GM19328 (cell line): ENCODE results near the gene AMOTL1.

ENCODE experiments used
- ATAC-seq: cut with Tn5 transposase; IDR thresholded peaks from one replicate; pipeline ENCODE4 v1.9.1; 2021; ENCODE audit warnings: mild to moderate bottlenecking, moderate library complexity; ENCODE audit not compliant: unreplicated experiment

Gene AMOTL1

GRCh38 chr11:94814272-94814976 lies 46.3 kb downstream of the AMOTL1 start:
- ATAC-seq: no peak

DNA sequence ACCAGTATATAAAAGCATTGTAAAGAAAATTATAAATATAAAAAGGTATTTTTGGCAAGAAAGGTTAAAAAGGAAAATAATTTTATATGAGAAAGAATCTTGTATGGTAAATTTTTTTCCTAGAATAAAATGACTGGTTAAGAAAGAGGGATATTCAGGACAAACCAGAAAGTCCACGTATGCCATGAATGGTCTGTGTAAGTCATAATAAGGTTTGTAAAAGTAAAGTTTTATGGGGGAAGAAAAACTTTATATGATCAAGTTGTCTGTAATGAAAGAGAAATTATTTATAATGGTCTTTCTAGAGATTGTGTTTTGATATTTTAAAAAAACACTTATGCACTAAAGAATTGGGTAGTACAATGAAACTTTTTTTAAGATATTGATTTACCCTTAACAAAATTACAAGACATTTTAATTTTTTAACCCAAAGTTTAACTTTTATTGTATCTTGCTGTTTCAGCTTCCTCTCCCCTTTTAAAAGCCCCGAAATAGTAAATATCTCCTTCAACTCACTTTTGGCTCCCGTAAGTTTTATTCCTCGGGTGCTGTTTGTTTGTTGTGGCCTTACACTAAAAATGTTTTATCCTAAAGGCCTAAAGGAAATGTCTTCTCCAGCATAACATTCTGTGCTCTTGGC lies 47.7 kb downstream of the AMOTL1 start:
- no peak for ATAC-seq

DNA sequence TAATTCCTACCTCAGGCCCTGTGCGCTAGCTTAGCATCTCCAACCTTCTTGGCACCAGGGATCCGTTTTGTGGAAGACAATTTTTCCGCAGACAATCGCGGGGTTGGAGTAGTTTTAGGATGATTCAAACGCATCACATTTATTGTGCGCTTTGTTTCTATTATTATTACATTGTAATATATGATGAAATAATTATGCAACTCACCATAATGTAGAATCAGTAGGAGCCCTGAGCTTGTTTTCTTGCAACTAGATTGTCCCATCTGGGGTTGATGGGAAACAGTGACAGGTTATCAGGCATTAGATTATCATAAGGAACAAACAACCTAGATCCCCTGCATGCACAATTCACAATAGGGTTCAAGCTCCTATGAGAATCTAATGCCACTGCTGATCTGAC lies 52.3 kb downstream of the AMOTL1 start:
- ATAC-seq: no peak

- ATAC-seq: no peak
These were observed 53.3 kb downstream of the AMOTL1 start for GRCh38 chr11:94821439-94821838.

- ATAC-seq: no peak
These were observed 53.9 kb downstream of the AMOTL1 start for GRCh38 chr11:94822080-94822479.

GRCh38 chr11:94823102-94823732 lies 55.1 kb downstream of the AMOTL1 start:
- ATAC-seq: no peak

DNA sequence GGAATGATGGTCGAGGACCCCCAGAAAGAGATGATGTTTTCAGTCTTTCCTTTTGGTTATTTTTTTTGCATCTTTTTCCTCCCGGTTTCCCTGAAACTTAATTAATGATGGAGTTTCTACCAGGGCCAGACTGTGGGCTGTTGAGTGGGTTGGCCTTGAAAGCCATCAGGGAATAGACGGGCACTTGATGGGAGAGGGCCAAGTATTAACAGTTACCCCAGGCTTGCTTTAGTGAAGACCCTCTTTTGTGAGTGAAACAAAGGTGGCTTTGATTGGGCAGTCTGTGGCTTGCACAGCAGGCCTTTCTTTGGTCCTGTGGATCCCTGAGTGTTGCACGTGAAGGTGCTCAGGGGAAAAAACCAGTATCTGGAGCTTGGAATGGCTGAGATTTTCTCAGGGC lies 56.9 kb downstream of the AMOTL1 start:
- ATAC-seq: no peak

DNA sequence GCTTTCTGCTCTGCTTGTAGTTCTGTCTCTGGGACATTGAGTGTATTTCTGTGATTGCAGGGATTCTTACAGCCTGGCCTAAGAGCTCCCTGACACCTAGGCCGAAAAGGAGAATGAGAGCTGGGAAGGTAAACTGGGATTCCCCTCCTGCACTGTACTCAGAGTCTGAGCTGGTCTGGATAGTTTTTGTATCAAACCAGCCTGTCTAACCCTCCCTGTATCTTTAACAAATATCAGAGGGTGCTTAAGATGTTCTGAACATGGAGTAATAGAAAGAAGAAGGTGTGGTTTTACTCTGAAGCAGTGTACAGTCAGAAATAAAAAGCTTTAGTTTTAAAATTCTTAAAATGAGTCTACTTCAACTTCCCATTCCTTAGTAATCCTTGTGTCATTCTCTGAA lies 57.3 kb downstream of the AMOTL1 start:
- no peak for ATAC-seq

GRCh38 chr11:94826415-94826814 lies 58.3 kb downstream of the AMOTL1 start:
- ATAC-seq: no peak

DNA sequence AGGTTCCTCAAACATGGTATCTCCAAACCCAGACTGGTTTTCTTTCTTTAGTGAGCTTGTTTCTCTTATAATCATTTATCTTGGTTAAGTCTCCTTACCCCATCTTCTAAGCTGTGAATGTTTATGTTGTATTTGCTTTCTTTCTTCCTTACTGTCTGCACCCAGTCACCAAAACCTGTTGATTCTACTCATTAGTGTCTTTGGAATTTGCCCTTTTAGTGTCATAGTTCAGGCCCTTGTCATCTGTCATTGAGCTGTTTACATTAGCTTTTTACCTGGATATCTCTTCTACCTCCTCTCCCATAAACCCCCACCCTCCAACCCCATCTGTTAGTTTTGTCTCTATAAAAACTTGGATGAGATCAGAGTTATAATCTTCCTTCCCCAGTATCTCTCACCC lies 59.9 kb downstream of the AMOTL1 start:
- ATAC-seq: no peak

DNA sequence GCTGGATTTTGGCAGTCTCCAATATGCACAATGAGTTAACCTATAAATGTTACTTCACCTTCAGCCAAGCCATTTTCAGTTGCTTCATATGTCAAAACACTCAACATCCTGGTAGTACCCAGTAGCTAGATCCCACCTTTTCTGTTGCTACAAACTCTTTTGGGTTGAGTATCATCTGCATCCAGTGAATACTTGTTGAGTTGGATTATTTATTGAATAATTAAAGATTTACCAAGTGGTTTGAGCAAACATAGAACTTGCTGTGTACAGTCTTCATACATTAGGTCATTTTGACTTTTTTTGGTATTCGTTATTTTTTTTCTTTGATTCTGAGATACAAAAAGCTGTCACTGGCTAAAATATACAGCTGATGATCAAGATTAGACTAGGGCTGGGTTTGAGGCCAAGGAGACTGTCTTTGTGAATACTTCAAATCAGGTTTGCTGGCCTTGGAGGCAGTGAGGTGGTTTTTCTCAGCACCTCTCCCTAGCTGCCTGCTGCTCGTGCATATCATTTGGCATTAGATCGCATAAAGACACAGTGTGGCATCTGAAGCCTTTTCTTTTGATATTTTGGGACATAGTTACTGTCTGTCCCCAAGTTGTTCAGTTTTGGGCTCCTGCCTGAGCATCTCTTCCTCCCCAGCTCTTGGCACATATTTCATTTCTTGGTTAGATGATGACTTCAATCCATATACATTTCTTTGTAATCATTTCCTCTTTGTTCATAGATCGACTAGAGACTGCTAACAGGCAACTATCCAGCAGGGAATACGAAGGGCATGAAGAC lies 62.8 kb downstream of the AMOTL1 start:
- ATAC-seq: no peak

DNA sequence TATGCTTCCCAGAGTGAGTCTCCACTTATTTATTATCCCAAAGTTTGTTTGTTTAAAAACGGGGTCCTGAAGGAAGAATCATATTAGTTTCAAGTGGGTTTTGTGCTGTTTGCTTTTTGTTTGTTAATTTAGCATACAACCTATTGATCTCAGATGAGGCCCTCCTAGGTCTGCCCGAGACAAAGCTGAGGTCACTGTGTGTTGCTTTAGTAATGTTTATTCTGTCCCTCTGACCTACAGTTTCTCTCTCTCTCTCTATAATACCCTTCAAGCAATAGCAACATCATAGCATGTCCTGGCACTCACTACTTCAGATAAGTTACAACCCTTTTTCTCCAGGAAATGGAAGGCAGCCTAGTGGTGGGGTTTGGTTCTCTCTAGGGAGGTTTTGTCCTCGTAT lies 63.4 kb downstream of the AMOTL1 start:
- no peak for ATAC-seq

DNA sequence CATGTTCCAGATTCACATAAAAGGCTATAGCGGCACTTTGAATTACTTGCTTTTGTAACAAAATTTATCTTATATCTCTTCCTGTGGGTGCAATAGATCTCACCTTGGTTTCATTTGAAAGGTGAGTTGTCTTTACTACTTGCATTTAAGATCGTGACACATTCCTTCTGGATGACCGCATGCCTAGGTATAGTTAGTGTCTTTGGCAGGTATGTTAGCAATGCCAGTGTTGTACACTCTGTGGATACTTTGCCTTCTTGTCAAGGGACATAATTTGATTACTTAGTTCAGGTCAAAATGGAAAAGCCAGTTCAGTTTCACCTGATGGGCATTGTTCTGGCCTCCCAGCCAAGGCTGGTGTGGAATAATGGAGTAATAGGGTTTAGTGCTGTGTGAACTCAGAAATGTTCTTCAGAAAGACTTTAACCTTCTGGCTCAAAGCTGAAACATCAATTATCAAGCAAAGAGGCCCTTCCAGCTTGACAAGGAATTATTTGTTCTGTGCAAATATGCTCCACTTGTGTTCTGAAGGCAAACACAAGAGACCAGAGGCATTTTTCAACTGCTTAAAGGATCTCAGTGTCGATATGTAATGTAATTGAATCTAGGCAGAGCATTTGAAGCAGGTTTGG lies 64.6 kb downstream of the AMOTL1 start:
- no peak for ATAC-seq

- ATAC-seq: no peak
These were observed 66.9 kb downstream of the AMOTL1 start for GRCh38 chr11:94834911-94835593.

- ATAC-seq: no peak
These were observed 67.4 kb downstream of the AMOTL1 start for GRCh38 chr11:94835594-94835927.

GRCh38 chr11:94837317-94837716 lies 69.2 kb downstream of the AMOTL1 start:
- no peak for ATAC-seq

DNA sequence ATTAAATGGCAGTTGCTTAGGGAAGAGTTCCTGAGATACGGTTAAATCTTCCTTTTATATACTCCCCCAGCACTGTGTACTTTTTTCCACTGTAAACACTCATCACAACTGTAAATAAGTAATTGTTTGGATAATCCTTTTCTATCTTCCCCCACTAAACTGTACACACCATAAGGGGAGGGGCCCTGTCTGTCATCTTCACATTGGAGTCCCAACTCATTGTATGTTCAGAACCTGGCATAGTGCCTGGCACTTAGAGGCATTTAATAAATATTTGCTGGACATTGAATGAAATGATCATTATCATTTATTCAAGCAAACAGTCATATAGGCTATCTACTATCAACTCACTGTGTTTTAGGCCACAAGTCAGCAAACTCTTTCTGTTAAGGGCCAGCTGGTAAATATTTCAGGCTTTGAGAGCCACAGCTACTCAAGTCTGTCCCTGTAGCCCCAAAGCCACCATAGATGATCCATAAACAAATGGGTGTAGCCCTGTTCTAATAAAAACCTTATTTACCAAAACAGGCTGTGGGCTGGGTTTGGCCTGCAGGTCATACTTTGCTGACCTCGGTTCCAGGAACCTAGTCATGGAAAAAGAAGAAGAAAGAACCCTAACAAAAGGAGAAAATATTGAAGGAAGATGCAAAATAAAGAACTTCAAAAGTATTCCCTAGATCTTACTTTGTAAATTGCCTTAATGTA lies 70.0 kb downstream of the AMOTL1 start:
- no peak for ATAC-seq

- no peak for ATAC-seq
These were observed 72.1 kb downstream of the AMOTL1 start for GRCh38 chr11:94840209-94840608.

DNA sequence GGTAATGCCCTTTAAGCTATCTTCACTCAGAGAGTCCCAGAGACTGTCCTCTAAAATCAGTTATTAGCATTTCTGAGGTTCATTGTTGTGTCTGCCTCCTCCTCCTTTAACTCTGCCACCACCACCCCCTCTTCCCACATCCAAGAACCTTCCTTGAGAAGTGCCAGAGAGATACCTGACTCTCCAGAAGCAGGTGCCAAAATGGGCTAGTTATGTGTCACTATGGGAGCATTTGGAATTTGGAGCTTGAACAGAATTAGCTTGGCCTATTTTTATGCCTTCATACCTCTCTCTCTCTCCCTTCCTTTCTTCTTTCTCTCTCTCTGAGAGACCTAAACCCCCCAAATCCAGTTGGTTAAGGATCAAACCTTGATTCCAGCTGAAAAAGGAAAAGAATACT lies 75.9 kb downstream of the AMOTL1 start:
- ATAC-seq: no peak

GRCh38 chr11:94845622-94846021 lies 77.5 kb downstream of the AMOTL1 start:
- ATAC-seq: no peak
